GM21381 (cell line): ENCODE results near the gene KCTD17.

ENCODE experiments used
- ATAC-seq: cut with Tn5 transposase; IDR thresholded peaks from one replicate; pipeline ENCODE4 v1.9.1; 2021; ENCODE audit warnings: mild to moderate bottlenecking, moderate library complexity; ENCODE audit not compliant: unreplicated experiment

KCTD17 gene

DNA sequence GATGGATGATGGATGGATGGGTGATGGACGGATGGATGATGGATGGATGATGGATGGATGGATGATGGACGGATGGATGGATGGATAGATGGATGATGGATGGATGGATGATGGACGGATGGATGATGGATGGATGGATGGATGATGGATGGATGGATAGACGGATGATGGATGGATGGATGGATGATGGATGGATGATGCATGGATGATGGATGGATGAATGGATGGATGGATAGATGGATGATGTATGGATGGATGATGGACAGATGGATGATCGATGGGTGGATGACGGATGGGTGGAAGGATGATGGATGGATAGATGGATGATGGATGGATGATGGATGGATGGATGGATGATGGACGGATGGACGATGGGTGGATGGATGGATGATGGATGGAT, 21.1 kb downstream of the KCTD17 start:
- no peak for ATAC-seq

DNA sequence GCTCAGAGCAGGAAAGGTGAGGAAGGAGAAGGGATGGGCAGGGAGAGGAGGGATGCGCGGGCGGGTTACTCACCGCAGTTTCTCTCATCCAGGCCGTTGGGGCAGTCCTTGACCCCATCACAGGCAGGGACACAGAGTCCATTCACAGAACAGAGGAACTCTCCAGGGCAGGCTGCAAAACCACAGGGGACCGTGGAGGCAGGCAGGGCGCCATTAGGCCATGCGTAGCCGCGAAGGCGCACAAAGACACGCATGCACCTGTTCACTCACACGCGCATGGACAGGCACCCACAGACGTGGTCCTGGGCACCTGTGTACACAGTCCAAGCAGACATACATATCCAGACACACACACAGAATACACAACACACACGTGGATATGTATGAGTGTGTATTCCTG, 23.0 kb downstream of the KCTD17 start:
- no peak for ATAC-seq

DNA sequence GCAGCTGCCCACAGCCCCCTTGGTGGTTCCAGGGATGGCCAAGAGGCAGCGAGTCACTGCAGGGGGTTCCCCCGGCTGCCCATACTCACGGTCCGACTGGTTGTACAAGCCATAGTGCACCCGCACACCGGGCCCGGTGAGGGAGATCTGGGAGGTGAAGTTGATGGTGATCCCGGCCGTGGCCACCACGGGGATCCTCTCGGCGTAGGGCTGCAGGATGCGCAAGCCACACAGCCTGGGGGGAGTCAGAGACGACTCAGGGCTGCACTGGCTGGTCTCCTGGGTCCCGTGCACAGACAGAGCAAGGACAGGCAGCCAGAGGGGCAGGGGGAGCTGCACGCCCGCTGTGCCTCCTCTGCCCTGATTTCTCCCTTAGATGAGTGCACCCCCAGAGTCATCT, 23.5 kb downstream of the KCTD17 start:
- ATAC-seq: no peak

- ATAC-seq: no peak
Observed at GRCh38 chr22:37075822-37076433, 24.4 kb downstream of the KCTD17 start.

- no peak for ATAC-seq
Observed at GRCh38 chr22:37077802-37078448, 26.4 kb downstream of the KCTD17 start.

GRCh38 chr22:37079158-37079557, 27.6 kb downstream of the KCTD17 start:
- ATAC-seq: no peak

- no peak for ATAC-seq
Observed at GRCh38 chr22:37079668-37080171, 28.2 kb downstream of the KCTD17 start.

- ATAC-seq: no peak
Observed at GRCh38 chr22:37080438-37080837, 28.9 kb downstream of the KCTD17 start.

GRCh38 chr22:37080838-37081237, 29.3 kb downstream of the KCTD17 start:
- ATAC-seq: no peak

DNA sequence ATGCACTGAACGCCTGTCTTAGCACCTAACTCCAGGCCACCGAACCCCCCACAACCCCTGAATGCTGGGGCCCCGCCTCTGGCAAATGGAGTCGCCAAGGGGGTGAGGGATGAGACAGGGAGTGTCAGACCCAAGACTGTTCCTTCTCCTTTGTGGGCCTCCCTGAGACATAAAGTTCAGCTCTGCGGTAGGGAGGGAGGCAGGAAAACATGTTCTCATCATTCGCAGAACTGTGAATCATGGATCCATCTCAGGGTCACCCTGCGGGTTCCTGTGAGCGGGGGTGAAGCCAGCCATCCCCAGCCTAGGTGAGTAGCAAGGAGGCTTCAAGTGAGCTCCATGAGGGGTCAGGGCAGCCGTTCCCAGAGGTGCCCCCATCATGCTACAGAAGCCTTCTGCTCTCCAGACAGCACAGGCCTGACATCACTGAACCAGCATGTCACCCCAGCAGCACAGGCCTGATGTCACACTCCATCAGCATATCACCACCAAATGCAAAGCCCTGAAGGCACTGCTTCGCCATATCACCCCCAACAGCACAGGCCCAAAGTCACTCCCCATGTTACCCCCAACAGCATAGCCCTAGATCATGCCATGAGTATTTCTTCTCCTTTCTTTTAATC, 30.8 kb downstream of the KCTD17 start:
- ATAC-seq: no peak

DNA sequence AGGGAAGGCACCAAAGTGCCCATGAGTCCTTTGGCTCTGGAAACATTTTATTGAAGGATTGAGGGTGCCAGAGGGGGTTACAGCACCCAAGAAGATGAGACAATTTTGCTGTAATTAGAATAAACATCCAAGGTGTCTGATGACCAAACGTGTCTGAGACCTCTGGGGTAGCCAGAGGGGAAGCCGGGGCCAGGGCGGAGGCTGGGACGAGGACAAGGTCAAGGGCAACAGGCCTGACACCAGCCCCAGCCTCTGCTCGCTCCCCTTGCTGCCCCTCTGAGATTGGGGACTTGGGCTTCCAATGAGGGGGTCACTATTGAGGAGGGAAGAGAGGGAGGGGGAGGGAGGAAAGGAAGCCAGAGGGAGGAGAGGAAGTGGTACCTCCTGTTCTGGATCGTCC, 32.4 kb downstream of the KCTD17 start:
- no peak for ATAC-seq

GRCh38 chr22:37084385-37084784, 32.8 kb downstream of the KCTD17 start:
- ATAC-seq: no peak

GRCh38 chr22:37086184-37086583, 34.6 kb downstream of the KCTD17 start:
- no peak for ATAC-seq

GRCh38 chr22:37088108-37088605, 36.6 kb downstream of the KCTD17 start:
- no peak for ATAC-seq

GRCh38 chr22:37088750-37089408, 37.3 kb downstream of the KCTD17 start:
- no peak for ATAC-seq

GRCh38 chr22:37089434-37089833, 37.9 kb downstream of the KCTD17 start:
- ATAC-seq: no peak

- no peak for ATAC-seq
Observed at GRCh38 chr22:37090920-37091695, 39.6 kb downstream of the KCTD17 start.

- ATAC-seq: no peak
Observed at GRCh38 chr22:37091994-37092393, 40.5 kb downstream of the KCTD17 start.

GRCh38 chr22:37092997-37093396, 41.5 kb downstream of the KCTD17 start:
- ATAC-seq: no peak

GRCh38 chr22:37094239-37094638, 42.7 kb downstream of the KCTD17 start:
- no peak for ATAC-seq

DNA sequence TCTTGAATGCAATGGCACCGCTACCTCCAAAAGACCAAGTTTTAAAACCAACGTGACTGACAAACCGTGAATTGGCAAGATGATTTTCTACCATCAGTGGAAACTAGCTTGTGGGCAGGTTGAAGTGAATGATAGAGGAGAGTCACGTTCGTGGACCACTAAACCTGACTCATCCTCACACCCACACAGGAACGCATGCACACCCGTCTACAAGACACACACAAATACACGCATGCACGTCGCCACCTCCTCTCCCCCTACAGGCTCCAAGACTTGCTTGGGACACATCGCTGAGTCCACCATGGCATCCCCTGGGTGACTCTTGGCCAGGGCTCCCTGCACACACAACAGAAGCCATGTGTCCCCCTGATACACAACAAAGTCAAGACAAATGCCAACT, 43.6 kb downstream of the KCTD17 start:
- no peak for ATAC-seq
